ENCODE data around the gene KCNAB2.

The KCNAB2 gene

DNA sequence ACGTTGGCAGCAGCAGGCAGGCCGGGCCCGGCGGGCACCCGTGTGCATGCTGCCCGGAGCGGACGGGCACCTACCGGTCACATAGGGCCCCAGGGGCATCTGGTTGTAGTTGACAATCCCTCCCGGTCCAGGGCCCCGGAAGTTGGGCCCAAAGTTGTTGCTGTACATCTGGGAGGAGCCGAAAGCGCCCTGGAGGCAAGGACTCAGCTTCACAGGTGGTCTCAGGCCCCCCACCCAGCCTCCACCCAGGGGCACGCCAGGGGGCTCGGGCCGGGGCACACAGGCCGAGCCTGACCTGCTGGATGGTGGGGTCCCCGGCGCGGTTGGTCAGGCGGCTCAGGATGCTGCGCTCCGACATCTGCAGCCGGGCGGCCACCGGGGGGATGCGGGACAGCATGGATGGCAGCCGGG lies 60.6 kb downstream of the KCNAB2 start:
- H3K9ac ChIP-seq (ENCODE audit: low read length) = no peak overlapping the region
- H3K4me1 ChIP-seq (ENCODE audit: low read length) = no peaks in the 10 kb centered on the region
- H3K9me3 ChIP-seq (ENCODE audit: insufficient read depth, low read length) = no peaks in the 10 kb centered on the region
- no peaks in the 10 kb centered on the region for H3K36me3 ChIP-seq (replicated peaks; ENCODE audit: low read depth, low read length)
- no peak for TF ChIP-seq EZH2phosphoT487 (IDR thresholded peaks at IDR 0.05; ENCODE audit: low read depth)
- TF ChIP-seq, protein P1, sequence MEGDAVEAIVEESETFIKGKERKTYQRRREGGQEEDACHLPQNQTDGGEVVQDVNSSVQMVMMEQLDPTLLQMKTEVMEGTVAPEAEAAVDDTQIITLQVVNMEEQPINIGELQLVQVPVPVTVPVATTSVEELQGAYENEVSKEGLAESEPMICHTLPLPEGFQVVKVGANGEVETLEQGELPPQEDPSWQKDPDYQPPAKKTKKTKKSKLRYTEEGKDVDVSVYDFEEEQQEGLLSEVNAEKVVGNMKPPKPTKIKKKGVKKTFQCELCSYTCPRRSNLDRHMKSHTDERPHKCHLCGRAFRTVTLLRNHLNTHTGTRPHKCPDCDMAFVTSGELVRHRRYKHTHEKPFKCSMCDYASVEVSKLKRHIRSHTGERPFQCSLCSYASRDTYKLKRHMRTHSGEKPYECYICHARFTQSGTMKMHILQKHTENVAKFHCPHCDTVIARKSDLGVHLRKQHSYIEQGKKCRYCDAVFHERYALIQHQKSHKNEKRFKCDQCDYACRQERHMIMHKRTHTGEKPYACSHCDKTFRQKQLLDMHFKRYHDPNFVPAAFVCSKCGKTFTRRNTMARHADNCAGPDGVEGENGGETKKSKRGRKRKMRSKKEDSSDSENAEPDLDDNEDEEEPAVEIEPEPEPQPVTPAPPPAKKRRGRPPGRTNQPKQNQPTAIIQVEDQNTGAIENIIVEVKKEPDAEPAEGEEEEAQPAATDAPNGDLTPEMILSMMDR (IDR thresholded peaks at IDR 0.05; ENCODE audit: low read depth, low read length) = no peak
- H3K4me3 ChIP-seq (ENCODE audit: low read length) = no peak overlapping the region
- H3K4me2 ChIP-seq (ENCODE audit: low read length) = no peak overlapping the region
- no peaks in the 10 kb centered on the region for H3K27me3 ChIP-seq (ENCODE audit: low read depth, low read length)
- no peak overlapping the region for H3K27ac ChIP-seq (ENCODE audit: low read length)
- H2AFZ ChIP-seq (ENCODE audit: low read depth, low read length) = no peak overlapping the region
- no peaks in the 10 kb centered on the region for H4K20me1 ChIP-seq (ENCODE audit: insufficient read depth, low read length)
- H3K79me2 ChIP-seq (ENCODE audit: low read length) = no peaks in the 10 kb centered on the region

DNA sequence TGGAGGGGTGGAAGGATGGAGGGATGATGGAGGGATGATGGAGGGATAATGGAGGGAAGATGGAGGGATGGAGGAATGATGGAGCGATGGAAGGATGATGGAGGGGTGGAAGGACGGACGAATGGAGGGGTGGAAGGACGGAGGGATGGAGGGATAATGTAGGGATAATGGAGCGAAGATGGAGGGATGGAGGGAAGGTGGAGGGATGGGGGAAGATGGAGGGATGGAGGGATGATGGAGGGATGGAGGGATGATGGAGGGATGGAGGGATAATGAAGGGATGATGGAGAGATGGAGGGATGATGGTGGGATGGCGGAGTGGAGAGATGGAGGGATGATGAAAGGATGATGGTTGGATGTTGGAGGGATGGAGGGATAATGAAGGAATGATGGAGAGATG lies 61.3 kb downstream of the KCNAB2 start:
- Histone ChIP-seq H3K27me3 (ENCODE audit: low read depth, low read length) (no peaks in the 10 kb centered on the region), H3K36me3 (replicated peaks; ENCODE audit: low read depth, low read length) (no peaks in the 10 kb centered on the region), H3K4me2 (ENCODE audit: low read length) (no peak overlapping the region)

DNA sequence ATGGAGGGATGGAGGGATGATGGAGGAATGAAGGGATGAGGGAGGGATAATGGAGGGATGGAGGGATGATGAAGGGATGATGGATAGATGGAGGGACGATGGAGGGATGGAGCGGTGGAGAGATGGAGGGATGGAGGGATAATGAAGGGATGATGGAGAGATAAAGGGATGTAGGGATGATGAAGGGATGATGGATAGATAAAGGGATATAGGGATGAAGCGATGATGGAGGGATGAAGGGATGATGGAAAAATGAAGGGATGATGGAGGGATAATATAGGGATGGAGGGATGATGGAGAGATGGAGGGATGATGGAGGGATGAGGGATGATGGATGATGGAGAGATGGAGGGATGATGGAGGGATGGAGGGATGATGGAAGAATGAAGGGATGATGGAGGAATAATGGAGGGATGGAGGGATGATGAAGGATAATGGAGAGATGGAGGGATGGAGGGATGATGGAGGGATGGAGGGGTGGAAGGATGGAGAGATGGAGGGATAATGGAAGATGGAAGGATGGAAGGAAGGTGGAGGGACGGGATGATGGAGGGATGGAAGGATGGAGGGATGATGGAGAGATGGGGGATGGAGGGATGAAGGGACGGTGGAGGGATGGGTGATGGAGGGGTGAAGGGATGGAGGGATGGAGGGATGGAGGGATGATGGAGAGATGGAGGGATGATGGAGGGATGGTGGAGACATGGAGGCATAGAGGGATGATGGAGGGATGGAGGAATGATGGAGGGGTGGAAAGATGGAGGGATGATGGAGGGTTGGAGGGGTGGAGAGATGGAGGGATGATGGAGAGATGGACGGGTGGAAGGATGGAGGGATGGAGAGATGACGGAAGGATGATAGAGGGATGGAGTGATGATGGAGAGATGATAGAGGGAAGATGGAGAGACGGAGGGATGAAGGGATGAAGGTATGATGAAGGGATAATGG lies 62.0 kb downstream of the KCNAB2 start:
- Histone ChIP-seq H3K27me3 (ENCODE audit: low read depth, low read length) (no peaks in the 10 kb centered on the region), H3K9me3 (ENCODE audit: insufficient read depth, low read length) (no peaks in the 10 kb centered on the region), H3K36me3 (replicated peaks; ENCODE audit: low read depth, low read length) (no peaks in the 10 kb centered on the region), H2AFZ (ENCODE audit: low read depth, low read length) (no peak overlapping the region), H3K4me2 (ENCODE audit: low read length) (no peak overlapping the region), H3K9ac (ENCODE audit: low read length) (no peak overlapping the region), H3K4me1 (ENCODE audit: low read length) (no peaks in the 10 kb centered on the region), H3K79me2 (ENCODE audit: low read length) (no peaks in the 10 kb centered on the region), H3K27ac (ENCODE audit: low read length) (no peak overlapping the region), H3K4me3 (ENCODE audit: low read length) (no peak overlapping the region), H4K20me1 (ENCODE audit: insufficient read depth, low read length) (no peaks in the 10 kb centered on the region)
- TF ChIP-seq EZH2phosphoT487 (IDR thresholded peaks at IDR 0.05; ENCODE audit: low read depth) = no peak
- TF ChIP-seq, protein P1 (IDR thresholded peaks at IDR 0.05; ENCODE audit: low read depth, low read length) = no peak

More for the DNA sequence above, 61.3 kb downstream of the KCNAB2 start:
- H3K9ac ChIP-seq (ENCODE audit: low read length) = no peak overlapping the region
- H3K79me2 ChIP-seq (ENCODE audit: low read length) = no peaks in the 10 kb centered on the region
- no peaks in the 10 kb centered on the region for H3K4me1 ChIP-seq (ENCODE audit: low read length)
- H3K4me3 ChIP-seq (ENCODE audit: low read length) = no peak overlapping the region
- TF ChIP-seq EZH2phosphoT487 (IDR thresholded peaks at IDR 0.05; ENCODE audit: low read depth) = no peak
- TF ChIP-seq, protein P1 (IDR thresholded peaks at IDR 0.05; ENCODE audit: low read depth, low read length) = no peak
- H3K9me3 ChIP-seq (ENCODE audit: insufficient read depth, low read length) = no peaks in the 10 kb centered on the region
- H2AFZ ChIP-seq (ENCODE audit: low read depth, low read length) = no peak overlapping the region
- H3K27ac ChIP-seq (ENCODE audit: low read length) = no peak overlapping the region
- no peaks in the 10 kb centered on the region for H4K20me1 ChIP-seq (ENCODE audit: insufficient read depth, low read length)

DNA sequence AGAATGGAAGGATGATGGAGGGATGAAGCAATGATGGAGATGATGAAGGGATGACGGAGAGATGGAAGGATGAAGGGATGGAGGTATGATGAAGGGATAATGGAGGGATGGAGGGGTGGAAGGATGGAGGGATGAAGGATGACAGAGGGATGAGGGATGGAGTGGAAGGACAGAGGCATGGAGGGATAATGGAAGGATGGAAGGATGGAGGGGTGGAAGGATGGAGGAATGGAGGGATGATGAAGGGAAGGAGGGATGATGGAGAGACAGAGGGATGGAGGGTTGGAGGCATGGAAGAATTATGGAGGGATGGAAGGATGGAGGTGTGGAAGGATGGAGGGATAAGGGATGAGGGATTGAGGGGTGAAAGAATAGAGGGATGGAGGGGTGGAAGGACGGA lies 62.8 kb downstream of the KCNAB2 start:
- H2AFZ ChIP-seq (ENCODE audit: low read depth, low read length) = no peak overlapping the region
- no peak overlapping the region for H3K4me2 ChIP-seq (ENCODE audit: low read length)
- H3K9ac ChIP-seq (ENCODE audit: low read length) = no peak overlapping the region
- H4K20me1 ChIP-seq (ENCODE audit: insufficient read depth, low read length) = no peaks in the 10 kb centered on the region
- no peaks in the 10 kb centered on the region for H3K4me1 ChIP-seq (ENCODE audit: low read length)
- no peaks in the 10 kb centered on the region for H3K27me3 ChIP-seq (ENCODE audit: low read depth, low read length)
- no peaks in the 10 kb centered on the region for H3K36me3 ChIP-seq (replicated peaks; ENCODE audit: low read depth, low read length)
- H3K9me3 ChIP-seq (ENCODE audit: insufficient read depth, low read length) = no peaks in the 10 kb centered on the region
- no peak overlapping the region for H3K4me3 ChIP-seq (ENCODE audit: low read length)
- H3K79me2 ChIP-seq (ENCODE audit: low read length) = no peaks in the 10 kb centered on the region
- no peak overlapping the region for H3K27ac ChIP-seq (ENCODE audit: low read length)
- TF ChIP-seq, protein P1 (IDR thresholded peaks at IDR 0.05; ENCODE audit: low read depth, low read length) = no peak
- TF ChIP-seq EZH2phosphoT487 (IDR thresholded peaks at IDR 0.05; ENCODE audit: low read depth) = no peak

Measured in OCI-LY3 (cell line).